Measurements from ENCODE around the gene ARID5B. TPM values are rescaled to one million over a fixed set of nuclear protein-coding genes. Genes with fewer than 3 reads are reported as not detected.

Gene ARID5B
- polyA plus RNA-seq, 3 donors = 1.00 to 2.5 (median 1.5) TPM

DNA sequence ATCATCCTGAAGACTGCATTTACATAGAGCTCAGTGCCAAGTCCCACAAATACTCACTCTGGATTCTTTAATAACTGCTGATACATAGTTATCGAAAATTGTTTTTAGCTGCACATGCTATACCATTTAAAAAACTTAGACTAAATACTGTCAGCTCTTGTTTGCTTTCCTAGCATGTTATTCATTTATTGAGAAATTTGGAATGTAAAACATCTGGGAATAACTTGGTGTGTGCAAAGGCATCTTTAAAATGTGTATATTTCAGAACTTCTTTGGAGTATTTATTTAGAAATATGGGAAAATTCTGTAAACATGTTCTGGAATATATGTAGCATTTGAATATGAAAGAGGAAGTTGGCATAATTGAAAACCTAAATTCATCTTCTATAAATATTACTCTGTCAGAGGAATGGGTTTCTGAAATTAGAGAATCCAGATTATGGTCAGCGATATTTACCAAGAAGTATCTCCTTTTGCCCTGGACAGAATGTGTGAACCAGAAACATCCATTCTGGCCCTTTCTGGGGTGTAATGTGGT, 119.7 kb downstream of the ARID5B start:
- Histone ChIP-seq H3K27ac (ENCODE audit: low read depth in 1 of 2, low read length in 2 of 2) (peak overlapping the region in 1 of 2 donors; percentile 28), H4K20me1 (ENCODE audit: insufficient read depth, low read length) (no peaks in the 10 kb centered on the region), H3K36me3 (replicated peaks in 1 of 2; ENCODE audit: control insufficient read depth in 1 of 2, insufficient read depth in 2 of 2, low read length in 2 of 2) (no peaks in the 10 kb centered on the region), H3K4me1 (ENCODE audit: control insufficient read depth in 1 of 2, insufficient read depth in 2 of 2, low read length in 2 of 2) (peaks cover 21 to 27% of the 10 kb centered on the region in 2 donors), H3K9ac (ENCODE audit: insufficient read depth, low read length, poor library complexity, severe bottlenecking) (no peak overlapping the region), H3K27me3 (ENCODE audit: control insufficient read depth in 2 of 2, insufficient read depth in 2 of 2, low read length in 2 of 2) (no peaks in the 10 kb centered on the region), H3K79me2 (ENCODE audit: insufficient read depth, low read length) (peaks cover 4% of the 10 kb centered on the region), H2AFZ (ENCODE audit: insufficient read depth, low read depth, low read length, poor library complexity, severe bottlenecking) (no peak overlapping the region), H3K4me2 (replicated peaks; ENCODE audit: extremely low read depth, low read length, poor library complexity, severe bottlenecking) (no peak overlapping the region), H3K4me3 (replicated peaks in 1 of 3; ENCODE audit: low read depth in 2 of 3, low read length in 3 of 3) (no peak overlapping the region), H3K9me3 (replicated peaks in 1 of 2; ENCODE audit: control insufficient read depth in 1 of 2, insufficient read depth in 1 of 2, low read length in 2 of 2) (no peaks in the 10 kb centered on the region)
- H3K27ac Mint-ChIP-seq = peak overlapping the region in 2 of 7 donors; percentile 10 to 25
- TF ChIP-seq, protein P1, sequence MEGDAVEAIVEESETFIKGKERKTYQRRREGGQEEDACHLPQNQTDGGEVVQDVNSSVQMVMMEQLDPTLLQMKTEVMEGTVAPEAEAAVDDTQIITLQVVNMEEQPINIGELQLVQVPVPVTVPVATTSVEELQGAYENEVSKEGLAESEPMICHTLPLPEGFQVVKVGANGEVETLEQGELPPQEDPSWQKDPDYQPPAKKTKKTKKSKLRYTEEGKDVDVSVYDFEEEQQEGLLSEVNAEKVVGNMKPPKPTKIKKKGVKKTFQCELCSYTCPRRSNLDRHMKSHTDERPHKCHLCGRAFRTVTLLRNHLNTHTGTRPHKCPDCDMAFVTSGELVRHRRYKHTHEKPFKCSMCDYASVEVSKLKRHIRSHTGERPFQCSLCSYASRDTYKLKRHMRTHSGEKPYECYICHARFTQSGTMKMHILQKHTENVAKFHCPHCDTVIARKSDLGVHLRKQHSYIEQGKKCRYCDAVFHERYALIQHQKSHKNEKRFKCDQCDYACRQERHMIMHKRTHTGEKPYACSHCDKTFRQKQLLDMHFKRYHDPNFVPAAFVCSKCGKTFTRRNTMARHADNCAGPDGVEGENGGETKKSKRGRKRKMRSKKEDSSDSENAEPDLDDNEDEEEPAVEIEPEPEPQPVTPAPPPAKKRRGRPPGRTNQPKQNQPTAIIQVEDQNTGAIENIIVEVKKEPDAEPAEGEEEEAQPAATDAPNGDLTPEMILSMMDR (IDR thresholded peaks at IDR 0.05) = no peak
- no peaks in the 10 kb centered on the region for H3K27me3 Mint-ChIP-seq (ENCODE audit: low read depth in 3 of 3)
- no CpG with 5 or more reads among the region's 2 CpGs for WGBS (ENCODE audit: insufficient coverage)
- intact Hi-C loops (cut with micrococcal nuclease) = no loop called here
- H3K4me3 Mint-ChIP-seq = no peak overlapping the region
- H3K4me1 Mint-ChIP-seq = peaks cover 40% of the 10 kb centered on the region
- DNase-seq = no peak
- H3K9me3 Mint-ChIP-seq = no peaks in the 10 kb centered on the region
- peaks cover 0 to 2% of the 10 kb centered on the region in 2 donors for H3K36me3 Mint-ChIP-seq

DNA sequence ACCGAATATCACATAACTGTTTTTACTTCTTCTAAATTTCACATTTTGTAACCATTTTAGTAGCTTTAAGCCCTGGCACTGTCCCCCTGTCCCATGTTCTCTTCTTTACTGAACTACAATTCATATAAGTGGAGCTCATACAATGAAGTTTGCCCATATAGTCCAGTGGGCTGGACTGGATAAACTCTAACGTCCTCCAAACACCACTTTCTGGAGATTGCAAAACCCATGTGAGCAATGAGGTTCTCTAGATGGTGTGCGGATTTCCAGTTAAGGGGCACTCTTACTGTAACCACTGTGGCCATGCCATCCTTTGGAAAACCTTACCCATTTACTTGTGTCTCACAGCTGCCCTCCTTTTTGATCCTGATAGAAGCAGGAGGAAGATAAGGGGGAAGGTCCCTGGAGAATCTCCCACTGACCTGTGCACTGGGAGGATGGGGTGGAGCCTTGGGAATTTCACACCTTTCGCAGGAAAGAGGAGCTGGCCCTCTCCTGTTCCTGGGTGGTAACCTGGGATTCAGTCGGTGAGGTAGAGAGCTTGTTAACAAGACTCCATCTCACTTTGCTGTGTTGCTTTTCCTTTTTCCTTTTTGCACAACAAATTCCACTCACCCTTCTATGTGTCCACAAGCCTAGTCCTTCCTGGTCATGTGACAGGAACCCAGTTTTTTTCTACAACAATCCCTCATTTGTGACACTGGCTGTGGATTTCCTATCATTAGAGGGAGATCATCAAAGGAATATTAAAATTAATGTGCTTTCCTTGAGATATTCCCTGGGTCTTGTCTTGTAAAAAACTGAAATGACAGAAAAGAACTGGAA, 120.7 kb downstream of the ARID5B start:
- no peak for DNase-seq
- H3K36me3 Mint-ChIP-seq = peaks cover 0 to 2% of the 10 kb centered on the region in 2 donors
- TF ChIP-seq, protein P1 (IDR thresholded peaks at IDR 0.05) = no peak
- H2AFZ ChIP-seq (ENCODE audit: insufficient read depth, low read depth, low read length, poor library complexity, severe bottlenecking) = no peak overlapping the region
- peaks cover 4% of the 10 kb centered on the region for H3K79me2 ChIP-seq (ENCODE audit: insufficient read depth, low read length)
- no peaks in the 10 kb centered on the region for H3K9me3 ChIP-seq (replicated peaks in 1 of 2; ENCODE audit: control insufficient read depth in 1 of 2, insufficient read depth in 1 of 2, low read length in 2 of 2)
- peaks cover 30% of the 10 kb centered on the region for H3K4me1 Mint-ChIP-seq
- H3K4me3 ChIP-seq (replicated peaks in 1 of 3; ENCODE audit: low read depth in 2 of 3, low read length in 3 of 3) = no peak overlapping the region
- 25% methylated on average over 1 of the region's 5 CpGs for WGBS (ENCODE audit: insufficient coverage)
- no peaks in the 10 kb centered on the region for H3K9me3 Mint-ChIP-seq
- intact Hi-C loops (cut with micrococcal nuclease) = no loop called here
- H3K4me3 Mint-ChIP-seq = no peak overlapping the region
- H4K20me1 ChIP-seq (ENCODE audit: insufficient read depth, low read length) = no peaks in the 10 kb centered on the region
- peaks cover 12 to 17% of the 10 kb centered on the region in 2 donors for H3K4me1 ChIP-seq (ENCODE audit: control insufficient read depth in 1 of 2, insufficient read depth in 2 of 2, low read length in 2 of 2)
- H3K27me3 ChIP-seq (ENCODE audit: control insufficient read depth in 2 of 2, insufficient read depth in 2 of 2, low read length in 2 of 2) = no peaks in the 10 kb centered on the region
- H3K27me3 Mint-ChIP-seq (ENCODE audit: low read depth in 3 of 3) = no peaks in the 10 kb centered on the region
- H3K4me2 ChIP-seq (replicated peaks; ENCODE audit: extremely low read depth, low read length, poor library complexity, severe bottlenecking) = no peak overlapping the region
- no peak overlapping the region for H3K9ac ChIP-seq (ENCODE audit: insufficient read depth, low read length, poor library complexity, severe bottlenecking)
- peak overlapping the region in 1 of 2 donors; percentile 28 for H3K27ac ChIP-seq (ENCODE audit: low read depth in 1 of 2, low read length in 2 of 2)
- no peaks in the 10 kb centered on the region for H3K36me3 ChIP-seq (replicated peaks in 1 of 2; ENCODE audit: control insufficient read depth in 1 of 2, insufficient read depth in 2 of 2, low read length in 2 of 2)
- H3K27ac Mint-ChIP-seq = peak overlapping the region in 3 of 7 donors; percentile 10 to 41 (median 30)
